OCI-LY1 (cell line): Measurements from ENCODE around the gene DHRS7B.
"Not testable (repeated sequence)": the region's sequence is repeated elsewhere in the genome, so short reads cannot be mapped to it uniquely, and the experiment has no call there.

ENCODE experiments used
- CTCF ChIP-seq: fragments of 200-600 bp; sonication (generic), shearing (Covaris generic); IDR thresholded peaks from 2 replicates; pipeline ENCODE4 v1.5.1; 2017; ENCODE audit warnings: mild to moderate bottlenecking, antibody characterized with exemption, low read length, moderate library complexity, mixed read lengths
- EZH2 ChIP-seq: fragments of 200-600 bp; sonication (generic), shearing (Covaris generic); IDR thresholded peaks from 2 replicates; pipeline ENCODE4 v1.8.0; 2017; ENCODE audit warnings: borderline replicate concordance, mixed run types, mild to moderate bottlenecking, antibody characterized with exemption, low read length, moderate library complexity, mixed read lengths

DNA sequence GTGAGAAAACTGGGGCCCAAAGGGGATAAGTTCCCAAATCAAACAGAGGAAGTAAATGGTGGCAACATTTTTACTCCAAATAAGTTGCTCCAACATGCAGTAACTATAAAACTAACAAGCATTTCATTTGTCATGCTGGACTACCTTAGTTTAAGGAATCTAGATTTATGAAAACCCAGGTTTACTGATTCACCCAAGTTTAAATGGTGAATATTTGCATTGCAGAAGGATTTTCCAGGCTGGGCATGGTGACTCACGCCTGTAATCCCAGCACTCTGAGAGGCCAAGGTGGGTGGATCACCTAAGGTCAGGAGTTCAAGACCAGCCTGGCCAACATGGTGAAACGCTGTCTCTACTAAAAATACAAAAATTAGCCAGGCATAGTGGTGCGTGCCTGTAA is 17.5 kb downstream of the DHRS7B start:
- not testable (repeated sequence) for TF ChIP-seq CTCF, EZH2
